Skeletal muscle tissue (tissue), 4 donors: Measurements from ENCODE around the gene SPCS3. TPM values are rescaled to one million over a fixed set of nuclear protein-coding genes. Genes with fewer than 3 reads are reported as not detected.
"Not testable (repeated sequence)": the region's sequence is repeated elsewhere in the genome, so short reads cannot be mapped to it uniquely, and the experiment has no call there.

Experiments used
- H3K27ac ChIP-seq: one replicate; pipeline ENCODE4 v1.7.0; 2013; ENCODE audit warnings: mild to moderate bottlenecking, low read depth, low read length, inconsistent platforms
- H3K27me3 ChIP-seq, 3 donors: one replicate each; pipeline ENCODE4 v1.7.0; 2013; ENCODE audit warnings: low read length in 3 of 3; ENCODE audit not compliant: control insufficient read depth in 3 of 3, insufficient read depth in 3 of 3
- H3K36me3 ChIP-seq, 3 donors: one replicate each; pipeline ENCODE4 v1.7.0; 2013; ENCODE audit warnings: low read length in 3 of 3; ENCODE audit not compliant: control insufficient read depth in 3 of 3, insufficient read depth in 3 of 3
- H3K4me1 ChIP-seq, 3 donors: one replicate each; pipeline ENCODE4 v1.7.0; 2013; ENCODE audit warnings: low read length in 3 of 3, mild to moderate bottlenecking in 3 of 3; ENCODE audit not compliant: control insufficient read depth in 3 of 3, insufficient read depth in 3 of 3
- H3K4me3 ChIP-seq, 3 donors: one replicate each; pipeline ENCODE4 v1.7.0; 2013; ENCODE audit warnings: low read length in 3 of 3
- H3K9ac ChIP-seq, 3 donors: one replicate each; pipeline ENCODE4 v1.7.0; 2013; ENCODE audit warnings: low read length in 3 of 3, mild to moderate bottlenecking in 3 of 3, moderate library complexity in 2 of 3, low read depth in 1 of 3
- H3K9me3 ChIP-seq, 3 donors: one replicate each; pipeline ENCODE4 v1.7.0; 2013; ENCODE audit warnings: low read length in 3 of 3; ENCODE audit not compliant: control insufficient read depth in 3 of 3
- total RNA-seq: library from RNA; depleted of rRNA; stranded (reverse); fragments of >200 nt; gene quantifications from one replicate; pipeline ENCODE4 v1.2.3, GENCODE V29; 2014
- donor health status: Osteomylitis.

Gene SPCS3
- total RNA-seq, 1 donor from 2014 or later, result 47.5 TPM

- Histone ChIP-seq H3K4me1 (peaks cover 0 to 2% (median 0%) of the 10 kb centered on the region in 3 donors), H3K4me3 (peak overlapping the region; percentile 11 to 68 (median 46)), H3K9me3 (peaks cover 0 to 5% (median 2%) of the 10 kb centered on the region in 3 donors), H3K27me3 (no peaks in the 10 kb centered on the region), H3K9ac (peak overlapping the region in 2 of 3 donors; percentile 40 to 59), H3K36me3 (peaks cover 0 to 2% (median 0%) of the 10 kb centered on the region in 3 donors), H3K27ac (no peak overlapping the region)
Observed at GRCh38 chr4:176340871-176341685, 21.3 kb downstream of the SPCS3 start.

- H3K27me3 ChIP-seq, result no peaks in the 10 kb centered on the region
- H3K4me3 ChIP-seq, result no peak overlapping the region
- H3K36me3 ChIP-seq, result no peaks in the 10 kb centered on the region
- no peak overlapping the region for H3K9ac ChIP-seq
- H3K27ac ChIP-seq, result no peak overlapping the region
- peaks cover 0 to 2% (median 0%) of the 10 kb centered on the region in 3 donors for H3K4me1 ChIP-seq
- peaks cover 0 to 5% (median 2%) of the 10 kb centered on the region in 3 donors for H3K9me3 ChIP-seq
Observed at GRCh38 chr4:176342384-176342783, 22.6 kb downstream of the SPCS3 start.

- Histone ChIP-seq H3K27ac (no peak overlapping the region), H3K4me1 (peaks cover 0 to 2% (median 0%) of the 10 kb centered on the region in 3 donors), H3K36me3 (no peaks in the 10 kb centered on the region), H3K4me3 (no peak overlapping the region), H3K27me3 (no peaks in the 10 kb centered on the region), H3K9ac (no peak overlapping the region), H3K9me3 (peaks cover 0 to 5% (median 2%) of the 10 kb centered on the region in 3 donors)
Observed at GRCh38 chr4:176343286-176343685, 23.5 kb downstream of the SPCS3 start.

GRCh38 chr4:176345346-176345745, 25.6 kb downstream of the SPCS3 start:
- not testable (repeated sequence) for H3K27ac ChIP-seq, H3K9ac ChIP-seq
- peak overlapping the region in 2 of 3 donors; percentile 7 to 51 for H3K4me3 ChIP-seq

GRCh38 chr4:176346836-176347235, 27.1 kb downstream of the SPCS3 start:
- H3K27me3 ChIP-seq, H3K27ac ChIP-seq, H3K4me1 ChIP-seq, H3K36me3 ChIP-seq, H3K9me3 ChIP-seq, H3K9ac ChIP-seq, H3K4me3 ChIP-seq: not testable (repeated sequence)

More at GRCh38 chr4:176345346-176345745, 25.6 kb downstream of the SPCS3 start:
- H3K4me1 ChIP-seq, H3K27me3 ChIP-seq, H3K9me3 ChIP-seq, H3K36me3 ChIP-seq: not testable (repeated sequence)

- no peaks in the 10 kb centered on the region for H3K27me3 ChIP-seq
- no peaks in the 10 kb centered on the region for H3K4me1 ChIP-seq
- no peak overlapping the region for H3K4me3 ChIP-seq
- no peaks in the 10 kb centered on the region for H3K36me3 ChIP-seq
- no peaks in the 10 kb centered on the region for H3K9me3 ChIP-seq
- H3K27ac ChIP-seq, result no peak overlapping the region
- no peak overlapping the region for H3K9ac ChIP-seq
Observed at GRCh38 chr4:176350671-176351070, 30.9 kb downstream of the SPCS3 start.

GRCh38 chr4:176354884-176355283, 35.1 kb downstream of the SPCS3 start:
- Histone ChIP-seq H3K36me3 (no peaks in the 10 kb centered on the region), H3K27ac (no peak overlapping the region), H3K9me3 (no peaks in the 10 kb centered on the region), H3K9ac (no peak overlapping the region), H3K27me3 (no peaks in the 10 kb centered on the region), H3K4me3 (no peak overlapping the region), H3K4me1 (no peaks in the 10 kb centered on the region)

GRCh38 chr4:176357359-176358082, 37.8 kb downstream of the SPCS3 start:
- H3K36me3 ChIP-seq, result no peaks in the 10 kb centered on the region
- no peaks in the 10 kb centered on the region for H3K9me3 ChIP-seq
- no peak overlapping the region for H3K27ac ChIP-seq
- H3K4me3 ChIP-seq, result no peak overlapping the region
- H3K9ac ChIP-seq, result no peak overlapping the region
- no peaks in the 10 kb centered on the region for H3K4me1 ChIP-seq
- H3K27me3 ChIP-seq, result no peaks in the 10 kb centered on the region

- no peak overlapping the region for H3K4me3 ChIP-seq
- no peaks in the 10 kb centered on the region for H3K36me3 ChIP-seq
- no peak overlapping the region for H3K9ac ChIP-seq
- H3K27ac ChIP-seq, result no peak overlapping the region
- no peaks in the 10 kb centered on the region for H3K4me1 ChIP-seq
- no peaks in the 10 kb centered on the region for H3K27me3 ChIP-seq
- no peaks in the 10 kb centered on the region for H3K9me3 ChIP-seq
Observed at GRCh38 chr4:176358083-176358469, 38.3 kb downstream of the SPCS3 start.

- Histone ChIP-seq H3K36me3 (no peaks in the 10 kb centered on the region), H3K9ac (no peak overlapping the region), H3K4me3 (no peak overlapping the region), H3K27me3 (no peaks in the 10 kb centered on the region), H3K4me1 (no peaks in the 10 kb centered on the region), H3K9me3 (no peaks in the 10 kb centered on the region), H3K27ac (no peak overlapping the region)
Observed at GRCh38 chr4:176359590-176359989, 39.8 kb downstream of the SPCS3 start.
